CD14-positive monocyte (primary cell): ENCODE data around the gene HOXC9. TPM values are rescaled to one million over a fixed set of nuclear protein-coding genes. Genes with fewer than 3 reads are reported as not detected.

Experiments
- DNase-seq, 3 donors: peaks; one replicate each; pipeline ENCODE4 v3.0.0-alpha.2; 2011 to 2022
- H2AFZ ChIP-seq: 2 replicates; pipeline ENCODE4 v1.6.0; 2012; ENCODE audit warnings: mild to moderate bottlenecking, low read depth, low read length, inconsistent platforms; ENCODE audit not compliant: insufficient read depth, poor library complexity, severe bottlenecking
- H3K27ac ChIP-seq, 2 donors: 1 replicate in 1 of 2; 2 replicates in 1 of 2; pipeline ENCODE4 v1.5.1; 2012 to 2013; ENCODE audit warnings: low read length in 2 of 2, control low read depth in 1 of 2, inconsistent platforms in 1 of 2, low read depth in 1 of 2, mild to moderate bottlenecking in 1 of 2
- H3K27me3 ChIP-seq, 2 donors: one replicate each; pipeline versions ENCODE4 v1.6.0 to v1.6.1; 2011 to 2013; ENCODE audit warnings: low read length in 2 of 2; ENCODE audit not compliant: control insufficient read depth in 2 of 2, insufficient read depth in 2 of 2
- H3K36me3 ChIP-seq, 2 donors: replicated peaks in 1 of 2; 1 replicate in 1 of 2; 2 replicates in 1 of 2; pipeline versions ENCODE4 v1.5.1 to v1.6.1; 2012 to 2013; ENCODE audit warnings: low read length in 2 of 2, control low read depth in 1 of 2, inconsistent platforms in 1 of 2, mild to moderate bottlenecking in 1 of 2; ENCODE audit not compliant: insufficient read depth in 2 of 2, control insufficient read depth in 1 of 2
- H3K4me1 ChIP-seq, 2 donors: 1 replicate in 1 of 2; 2 replicates in 1 of 2; pipeline versions ENCODE4 v1.5.1 to v1.6.1; 2012 to 2013; ENCODE audit warnings: low read length in 2 of 2, control low read depth in 1 of 2, inconsistent platforms in 1 of 2, mild to moderate bottlenecking in 1 of 2, moderate library complexity in 1 of 2; ENCODE audit not compliant: insufficient read depth in 2 of 2, control insufficient read depth in 1 of 2
- H3K4me2 ChIP-seq: replicated peaks from 2 replicates; pipeline ENCODE3; 2012; ENCODE audit warnings: low read length, moderate library complexity, mild to moderate bottlenecking; ENCODE audit not compliant: poor library complexity, severe bottlenecking; ENCODE audit errors: extremely low read depth
- H3K4me3 ChIP-seq, 3 experiments: fragments of 200-600 bp in 1 of 3; sonication (generic) in 1 of 3; replicated peaks in 1 of 3; 1 replicate in 2 of 3; 2 replicates in 1 of 3; pipeline ENCODE4 v1.5.1; 2011 to 2013; ENCODE audit warnings: low read length in 3 of 3, mild to moderate bottlenecking in 3 of 3, control low read depth in 2 of 3, low read depth in 2 of 3, inconsistent platforms in 1 of 3, moderate library complexity in 1 of 3
- H3K79me2 ChIP-seq: 2 replicates; pipeline ENCODE4 v1.6.0; 2012; ENCODE audit warnings: mild to moderate bottlenecking, control low read depth, inconsistent platforms, low read length, moderate library complexity; ENCODE audit not compliant: insufficient read depth
- H3K9ac ChIP-seq: 2 replicates; pipeline ENCODE4 v1.6.0; 2017; ENCODE audit warnings: low read length, mild to moderate bottlenecking; ENCODE audit not compliant: insufficient read depth, poor library complexity, severe bottlenecking
- H3K9me3 ChIP-seq, 2 donors: replicated peaks in 1 of 2; 1 replicate in 1 of 2; 2 replicates in 1 of 2; pipeline versions ENCODE4 v1.5.1 to v1.6.1; 2012 to 2013; ENCODE audit warnings: low read length in 2 of 2, control low read depth in 1 of 2; ENCODE audit not compliant: control insufficient read depth in 1 of 2, insufficient read depth in 1 of 2
- H4K20me1 ChIP-seq: 2 replicates; pipeline ENCODE4 v1.6.0; 2012; ENCODE audit warnings: mild to moderate bottlenecking, low read length, control low read depth, moderate library complexity; ENCODE audit not compliant: insufficient read depth
- H3K27ac Mint-ChIP-seq, 7 donors: one replicate each; pipeline ENCODE4 v1.8.0; 2020; ENCODE audit warnings: mild to moderate bottlenecking in 7 of 7, mixed read lengths in 7 of 7, moderate library complexity in 6 of 7, inconsistent platforms in 2 of 7
- H3K27me3 Mint-ChIP-seq, 3 donors: one replicate each; pipeline ENCODE4 v1.8.0; 2021 to 2022; ENCODE audit warnings: low read depth in 3 of 3, mild to moderate bottlenecking in 3 of 3, mixed read lengths in 3 of 3, moderate library complexity in 3 of 3, inconsistent platforms in 1 of 3
- H3K36me3 Mint-ChIP-seq, 2 donors: one replicate each; pipeline ENCODE4 v1.8.0; 2020; ENCODE audit warnings: mixed read lengths in 2 of 2, inconsistent platforms in 1 of 2, mild to moderate bottlenecking in 1 of 2
- H3K4me1 Mint-ChIP-seq: one replicate; pipeline ENCODE4 v1.8.0; 2020; ENCODE audit warnings: mild to moderate bottlenecking, mixed read lengths
- H3K4me3 Mint-ChIP-seq, 2 donors: one replicate each; pipeline ENCODE4 v1.8.0; 2020; ENCODE audit warnings: mild to moderate bottlenecking in 2 of 2, mixed read lengths in 2 of 2, moderate library complexity in 1 of 2
- H3K9me3 Mint-ChIP-seq, 7 donors: one replicate each; pipeline ENCODE4 v1.8.0; 2020 to 2022; ENCODE audit warnings: mixed read lengths in 7 of 7, mild to moderate bottlenecking in 6 of 7, moderate library complexity in 6 of 7, inconsistent platforms in 2 of 7
- CTCF ChIP-seq: fragments of 200-600 bp; IDR thresholded peaks from one replicate; pipeline ENCODE4 v1.8.0; 2022; ENCODE audit warnings: antibody characterized with exemption, mild to moderate bottlenecking
- WGBS: methylation state at CpG from one replicate; pipeline ENCODE4 v1.1.5; 2013; ENCODE audit warnings: missing lambda C conversion rate; ENCODE audit not compliant: insufficient coverage; 5-methylcytosine and 5-hydroxymethylcytosine counted together
- intact Hi-C, 2 donors: fragments of 100-400 bp; cut with micrococcal nuclease; formaldehyde crosslinking; loops; one replicate each; pipeline versions ENCODE4 v1.15.0 to v1.15.1; 2023
- polyA plus RNA-seq, 3 donors: library from polyadenylated mRNA; depleted of rRNA in 1 of 3; unstranded in 2 of 3; stranded (reverse) in 1 of 3; fragments of 300-500 nt in 2 of 3; fragments of >200 nt in 1 of 3; fragmentation: Illumina TruSeq in 2 of 3; gene quantifications; 1 replicate in 2 of 3; 2 replicates in 1 of 3; pipeline ENCODE4 v1.2.3, GENCODE V29; 2012 to 2021

HOXC9 gene
- polyA plus RNA-seq, 3 donors: not detected

DNA sequence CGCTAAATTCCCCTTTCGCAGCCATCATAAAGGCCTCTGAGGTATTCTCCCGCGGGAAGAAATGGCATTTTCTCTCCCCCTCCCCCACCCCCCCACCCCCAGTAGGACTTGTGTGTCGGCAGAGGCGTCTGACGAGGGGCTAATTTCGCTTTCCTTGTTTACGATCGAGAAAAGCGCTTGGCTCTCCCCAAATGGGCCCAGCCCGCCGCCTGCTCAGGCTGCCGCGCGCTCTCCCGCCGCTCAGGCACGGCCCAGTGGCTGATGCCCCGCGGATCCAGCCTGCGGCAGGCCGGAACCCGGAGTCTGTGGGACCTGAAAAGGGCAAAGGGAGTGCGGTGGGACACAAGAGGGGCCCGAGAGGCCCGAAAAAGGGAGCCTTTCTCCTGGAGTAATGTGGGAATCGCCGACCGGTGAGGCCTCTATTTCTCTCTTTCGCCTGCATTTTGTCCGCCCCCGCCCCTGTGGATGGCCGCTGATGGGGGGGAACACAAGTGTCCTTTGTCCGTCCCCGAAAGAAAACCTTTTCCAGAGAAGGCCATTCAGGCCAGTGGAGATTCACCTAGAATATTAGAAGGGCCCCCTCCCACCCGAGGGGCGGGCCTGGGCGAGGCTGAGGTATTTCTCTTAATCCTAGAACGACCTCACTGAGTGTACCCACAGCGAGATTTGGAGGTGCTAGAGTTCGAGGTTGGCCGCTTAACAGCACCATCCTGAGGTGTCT lies 19.3 kb downstream of the HOXC9 start:
- Histone ChIP-seq H3K4me1 (peaks cover 14 to 16% of the 10 kb centered on the region in 2 donors), H3K79me2 (no peaks in the 10 kb centered on the region), H3K4me3 (no peak overlapping the region), H4K20me1 (no peaks in the 10 kb centered on the region), H3K4me2 (no peak overlapping the region), H3K27me3 (peaks cover 95 to 100% of the 10 kb centered on the region in 2 donors), H2AFZ (no peak overlapping the region), H3K9ac (no peak overlapping the region), H3K36me3 (no peaks in the 10 kb centered on the region), H3K27ac (no peak overlapping the region), H3K9me3 (peaks cover 10 to 36% of the 10 kb centered on the region in 2 donors)
- H3K4me1 Mint-ChIP-seq: peaks cover 27% of the 10 kb centered on the region
- no peak for TF ChIP-seq CTCF
- intact Hi-C loops: no loop called here
- H3K9me3 Mint-ChIP-seq: peaks cover 0 to 36% (median 16%) of the 10 kb centered on the region in 7 donors
- H3K27ac Mint-ChIP-seq: no peak overlapping the region
- H3K27me3 Mint-ChIP-seq: peaks cover 96 to 100% (median 99%) of the 10 kb centered on the region in 3 donors
- DNase-seq: no peak
- 24% methylated on average over 27 of the region's 43 CpGs for WGBS
- H3K36me3 Mint-ChIP-seq: peaks cover 0 to 7% of the 10 kb centered on the region in 2 donors
- peak overlapping the region in 1 of 2 donors; percentile 83 for H3K4me3 Mint-ChIP-seq

DNA sequence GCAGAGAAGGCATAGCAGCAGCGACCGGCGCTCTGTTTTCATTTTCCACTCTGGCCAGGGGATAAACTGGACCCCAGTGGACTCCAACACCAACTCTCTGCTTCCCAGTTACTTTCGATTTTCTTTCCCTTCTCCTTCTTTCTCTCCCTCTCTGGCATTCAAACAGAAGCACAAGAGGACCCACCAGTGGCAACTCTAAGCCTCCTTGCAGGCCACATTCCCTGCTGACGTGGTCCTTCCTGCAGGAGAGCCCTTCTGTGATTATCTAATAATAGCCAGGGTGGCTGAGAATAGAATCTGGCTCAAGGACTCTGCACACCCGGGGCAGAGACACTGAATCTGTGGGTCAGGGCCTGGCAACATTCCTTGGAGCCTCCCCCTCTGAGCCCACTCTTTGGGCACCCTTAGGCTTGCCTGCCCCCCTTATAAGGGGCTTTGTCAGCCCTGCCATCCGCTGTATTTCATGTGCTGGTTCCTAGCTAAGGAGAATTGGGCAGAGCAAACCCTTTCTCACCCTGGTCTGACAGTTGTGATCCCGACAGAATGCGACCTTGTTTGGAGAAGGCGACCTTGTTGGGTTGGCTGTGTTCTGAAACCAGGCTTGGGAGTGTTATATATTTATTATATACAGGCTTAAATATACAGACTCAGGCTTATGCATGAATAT lies 20.1 kb downstream of the HOXC9 start:
- Histone ChIP-seq H3K27me3 (peaks cover 95 to 100% of the 10 kb centered on the region in 2 donors), H3K36me3 (no peaks in the 10 kb centered on the region), H3K4me2 (no peak overlapping the region), H3K9me3 (peaks cover 10 to 36% of the 10 kb centered on the region in 2 donors), H3K79me2 (no peaks in the 10 kb centered on the region), H2AFZ (no peak overlapping the region), H3K9ac (no peak overlapping the region), H4K20me1 (no peaks in the 10 kb centered on the region), H3K4me1 (peaks cover 14 to 16% of the 10 kb centered on the region in 2 donors), H3K27ac (no peak overlapping the region), H3K4me3 (no peak overlapping the region)
- 38% methylated on average over 4 of the region's 10 CpGs for WGBS
- H3K4me1 Mint-ChIP-seq: peaks cover 20% of the 10 kb centered on the region
- DNase-seq: no peak
- intact Hi-C loops: no loop called here
- H3K27me3 Mint-ChIP-seq: peaks cover 95 to 100% (median 99%) of the 10 kb centered on the region in 3 donors
- peaks cover 0 to 7% of the 10 kb centered on the region in 2 donors for H3K36me3 Mint-ChIP-seq
- peaks cover 0 to 31% (median 13%) of the 10 kb centered on the region in 7 donors for H3K9me3 Mint-ChIP-seq
- peak overlapping the region in 1 of 7 donors; percentile 59 for H3K27ac Mint-ChIP-seq
- TF ChIP-seq CTCF: no peak
- peak overlapping the region in 1 of 2 donors; percentile 83 for H3K4me3 Mint-ChIP-seq
